Measurements from ENCODE around the gene PACSIN1. TPM values are rescaled to one million over a fixed set of nuclear protein-coding genes. Genes with fewer than 3 reads are reported as not detected.

Gene PACSIN1
- total RNA-seq (under 1 TPM in 1 of 2 donors, not detected in 1; 0.09 TPM), polyA plus RNA-seq (ENCODE audit: insufficient read length in 6 of 6) (under 1 TPM; 0.13 to 0.51 (median 0.27) TPM)
- long read RNA-seq, donor 1: 0 reads
- long read RNA-seq, donor 2: 0 reads
- long read RNA-seq, donor 3: 0 reads
- long read RNA-seq, donor 4: 0 reads
- long read RNA-seq, donor 5: 0 reads
- long read RNA-seq, donor 6: 0 reads
- long read RNA-seq, donor 7: 0 reads
- long read RNA-seq, donor 8: 0 reads
- long read RNA-seq, donor 9: 0 reads
- long read RNA-seq, donor 10: 0 reads
- long read RNA-seq, donor 11, full-length matches to known transcripts: 13 of 13 reads
- long read RNA-seq, donor 11, partial matches to known transcripts: 0 of 13 reads
- long read RNA-seq, donor 11, other reads (novel, unspliced or antisense): 0 of 13 reads
- long read RNA-seq, donor 12: 0 reads

GRCh38 chr6:34465531-34466241, at the start of gene PACSIN1:
PACSIN1 (plus strand) TSS chr6:34466076; CDS start chr6:34526306, 60,230 bp downstream.
- intact Hi-C loops (cut with DNase I): no loop called here
- peak within 1 kb of the TSS; percentile 11 to 22 for H3K4me3 ChIP-seq
- peaks cover 11 to 12% of the 10 kb centered on the region in 2 donors for H3K4me1 ChIP-seq
- H3K27ac ChIP-seq: no peak within 1 kb of the TSS
- H3K36me3 ChIP-seq: no peaks in the 10 kb centered on the region
- ATAC-seq (peak; percentile 90), DNase-seq (peak in 1 of 4 donors; percentile 21)
- no peak for TF ChIP-seq CTCF (IDR thresholded peaks at IDR 0.05)
- H3K9me3 ChIP-seq: no peaks in the 10 kb centered on the region
- peaks cover 16 to 45% of the 10 kb centered on the region in 2 donors for H3K27me3 ChIP-seq

- Histone ChIP-seq H3K36me3 (peaks cover 0 to 66% of the 10 kb centered on the region in 2 donors), H3K27ac (no peak overlapping the region), H3K27me3 (no peaks in the 10 kb centered on the region), H3K9me3 (no peaks in the 10 kb centered on the region), H3K4me1 (peaks cover 7 to 11% of the 10 kb centered on the region in 2 donors), H3K4me3 (no peak overlapping the region)
- DNase-seq: no peak
- ATAC-seq: no peak
- TF ChIP-seq CTCF (IDR thresholded peaks at IDR 0.05): no peak
- intact Hi-C loops (cut with DNase I): loop anchor here in 1 of 2 donors (5.0 kb wide), 1 partner anchor 170 kb away; the partner anchor contains the start of gene SMIM29
Measured at GRCh38 chr6:34416877-34417371, 49.0 kb upstream of the PACSIN1 start.

- TF ChIP-seq CTCF (IDR thresholded peaks at IDR 0.05): no peak
- Histone ChIP-seq H3K27me3 (no peaks in the 10 kb centered on the region), H3K4me3 (no peak overlapping the region), H3K36me3 (peaks cover 0 to 80% of the 10 kb centered on the region in 2 donors), H3K4me1 (peaks cover 8 to 20% of the 10 kb centered on the region in 2 donors), H3K9me3 (no peaks in the 10 kb centered on the region), H3K27ac (no peak overlapping the region)
- DNase-seq (no peak), ATAC-seq (no peak)
- intact Hi-C loops (cut with DNase I): loop anchor here in 1 of 2 donors (5.0 kb wide), 1 partner anchor 171 kb away; the partner anchor contains the start of gene SMIM29
Measured at GRCh38 chr6:34418367-34418766, 47.5 kb upstream of the PACSIN1 start.

- DNase-seq: no peak
- peaks cover 0 to 66% of the 10 kb centered on the region in 2 donors for H3K36me3 ChIP-seq
- no peak for ATAC-seq
- no peak for TF ChIP-seq CTCF (IDR thresholded peaks at IDR 0.05)
- peaks cover 11 to 32% of the 10 kb centered on the region in 2 donors for H3K4me1 ChIP-seq
- no peak overlapping the region for H3K4me3 ChIP-seq
- H3K9me3 ChIP-seq: no peaks in the 10 kb centered on the region
- H3K27me3 ChIP-seq: no peaks in the 10 kb centered on the region
- intact Hi-C loops (cut with DNase I): no loop called here
- no peak overlapping the region for H3K27ac ChIP-seq
Measured at GRCh38 chr6:34423254-34423653, 42.6 kb upstream of the PACSIN1 start.

Data from left lung (tissue), 14 donors.